GM18907 (cell line): Measurements from ENCODE around the gene MITF.

Experiments
- ATAC-seq: cut with Tn5 transposase; IDR thresholded peaks from one replicate; pipeline ENCODE4 v1.9.1; 2021; ENCODE audit warnings: mild to moderate bottlenecking, moderate library complexity; ENCODE audit not compliant: unreplicated experiment

MITF gene

GRCh38 chr3:69941439-69942176 lies 202.3 kb downstream of the MITF start:
- no peak for ATAC-seq

- no peak for ATAC-seq
These were observed 205.7 kb downstream of the MITF start for GRCh38 chr3:69944931-69945493.

GRCh38 chr3:69948246-69948862 lies 209.1 kb downstream of the MITF start:
- ATAC-seq: no peak

GRCh38 chr3:69951616-69952015 lies 212.4 kb downstream of the MITF start:
- ATAC-seq: no peak

GRCh38 chr3:69959581-69959980 lies 220.3 kb downstream of the MITF start:
- no peak for ATAC-seq

GRCh38 chr3:69961706-69962439 lies 222.6 kb downstream of the MITF start:
- no peak for ATAC-seq

- no peak for ATAC-seq
These were observed 224.4 kb downstream of the MITF start for GRCh38 chr3:69963643-69964042.

GRCh38 chr3:69967156-69967555 lies 227.9 kb downstream of the MITF start:
- ATAC-seq: no peak

GRCh38 chr3:69970827-69971226 lies 231.6 kb downstream of the MITF start:
- no peak for ATAC-seq

GRCh38 chr3:69972672-69973071 lies 233.4 kb downstream of the MITF start:
- ATAC-seq: no peak

- no peak for ATAC-seq
These were observed 236.8 kb downstream of the MITF start for GRCh38 chr3:69976021-69976420.

- ATAC-seq: no peak
These were observed 244.4 kb downstream of the MITF start for GRCh38 chr3:69983546-69984265.

GRCh38 chr3:69985266-69985665 lies 246.0 kb downstream of the MITF start:
- no peak for ATAC-seq

- no peak for ATAC-seq
These were observed 247.2 kb downstream of the MITF start for GRCh38 chr3:69986419-69986818.

GRCh38 chr3:69987833-69988232 lies 248.6 kb downstream of the MITF start:
- no peak for ATAC-seq

GRCh38 chr3:69993757-69994156 lies 254.5 kb downstream of the MITF start:
- no peak for ATAC-seq

GRCh38 chr3:69994919-69995318 lies 255.7 kb downstream of the MITF start:
- no peak for ATAC-seq

GRCh38 chr3:69997631-69998307 lies 258.5 kb downstream of the MITF start:
- no peak for ATAC-seq

GRCh38 chr3:69998759-69999139 lies 259.5 kb downstream of the MITF start:
- ATAC-seq: no peak
